WTC11 (cell line): ENCODE measurements around the gene OTOGL. TPM values are rescaled to one million over a fixed set of nuclear protein-coding genes. Genes with fewer than 3 reads are reported as not detected.
"Not testable (repeated sequence)": the region's sequence is repeated elsewhere in the genome, so short reads cannot be mapped to it uniquely, and the experiment has no call there.

Source experiments
- ATAC-seq: fragments of 200-7000 bp; cut with Tn5 transposase; 2 replicates; pipeline ENCODE4 v1.10.0; 2021; ENCODE audit warnings: mild to moderate bottlenecking, moderate library complexity
- CTCF ChIA-PET: fragments of 300-600 bp; sonication (Branson Sonifier 250); formaldehyde crosslinking; loops from one replicate; lab custom pipeline; 2021; ENCODE audit warnings: antibody characterized with exemption; lab: Charles Lee
- POLR2A ChIA-PET: fragments of 350-600 bp; sonication (Branson Sonifier 250); formaldehyde crosslinking; loops from one replicate; lab custom pipeline; 2021; ENCODE audit warnings: antibody characterized with exemption; lab: Charles Lee
- DNase-seq: peaks from one replicate; pipeline ENCODE4 v3.0.0; 2021; ENCODE audit warnings: low spot score
- H3K27ac Mint-ChIP-seq: 2 replicates; pipeline ENCODE4 v1.8.0; 2021; ENCODE audit warnings: mixed read lengths
- H3K27me3 Mint-ChIP-seq: 2 replicates; pipeline ENCODE4 v1.8.0; 2021; ENCODE audit warnings: low read depth, mild to moderate bottlenecking, moderate library complexity, mixed read lengths
- H3K36me3 Mint-ChIP-seq: 2 replicates; pipeline ENCODE4 v1.8.0; 2021; ENCODE audit warnings: mixed read lengths
- H3K4me1 Mint-ChIP-seq: 2 replicates; pipeline ENCODE4 v1.8.0; 2022; ENCODE audit warnings: mixed read lengths
- H3K4me3 Mint-ChIP-seq: 2 replicates; pipeline ENCODE4 v1.8.0; 2021; ENCODE audit warnings: mild to moderate bottlenecking, moderate library complexity, mixed read lengths
- H3K9me3 Mint-ChIP-seq: 2 replicates; pipeline ENCODE4 v1.8.0; 2021; ENCODE audit warnings: mixed read lengths
- CREM ChIP-seq: sonication (generic); formaldehyde crosslinking; IDR thresholded peaks from 2 replicates; pipeline ENCODE4 v1.8.1; 2022; ENCODE audit warnings: mild to moderate bottlenecking, missing genetic modification reagents, moderate library complexity
- ELF4 ChIP-seq: sonication (generic); formaldehyde crosslinking; IDR thresholded peaks from 2 replicates; pipeline ENCODE4 v1.8.1; 2022; ENCODE audit warnings: low read depth, mild to moderate bottlenecking, moderate library complexity, missing genetic modification reagents
- FOXK1 ChIP-seq: sonication (generic); formaldehyde crosslinking; IDR thresholded peaks from 2 replicates; pipeline ENCODE4 v1.8.0; 2022; ENCODE audit warnings: mild to moderate bottlenecking, moderate library complexity, missing genetic modification reagents
- FOXP1 ChIP-seq: sonication (generic); formaldehyde crosslinking; IDR thresholded peaks from 2 replicates; pipeline ENCODE4 v1.8.0; 2022; ENCODE audit warnings: missing genetic modification reagents, mild to moderate bottlenecking, moderate library complexity, borderline replicate concordance
- GABPB1 ChIP-seq: sonication (generic); formaldehyde crosslinking; IDR thresholded peaks from 2 replicates; pipeline ENCODE4 v1.8.1; 2023; ENCODE audit warnings: mild to moderate bottlenecking, missing genetic modification reagents
- IRF2 ChIP-seq: sonication (generic); formaldehyde crosslinking; IDR thresholded peaks from 2 replicates; pipeline ENCODE4 v1.8.0; 2022; ENCODE audit warnings: low read depth, missing genetic modification reagents, borderline replicate concordance
- MXD4 ChIP-seq: fragments of 250-450 bp; sonication (Bioruptor Pico); IDR thresholded peaks from 2 replicates; pipeline ENCODE4 v1.8.0; 2021; ENCODE audit warnings: mild to moderate bottlenecking, moderate library complexity, borderline replicate concordance
- NFE2L1 ChIP-seq: sonication (generic); formaldehyde crosslinking; IDR thresholded peaks from 2 replicates; pipeline ENCODE4 v1.8.1; 2023; ENCODE audit warnings: missing genetic modification reagents
- NFYB ChIP-seq: sonication (generic); formaldehyde crosslinking; conservative IDR thresholded peaks from 2 replicates; pipeline ENCODE4 v1.8.0; 2022; ENCODE audit warnings: low read depth, missing genetic modification reagents
- ZBTB21 ChIP-seq: sonication (generic); formaldehyde crosslinking; IDR thresholded peaks from 2 replicates; pipeline ENCODE4 v1.8.1; 2023; ENCODE audit warnings: mild to moderate bottlenecking, missing genetic modification reagents, borderline replicate concordance
- ZNF263 ChIP-seq: sonication (generic); formaldehyde crosslinking; IDR thresholded peaks from 2 replicates; pipeline ENCODE4 v1.8.1; 2022; ENCODE audit warnings: low read depth, mild to moderate bottlenecking, moderate library complexity, missing genetic modification reagents
- total RNA-seq: library from RNA; stranded (reverse); gene quantifications from 3 replicates; pipeline ENCODE4 v1.2.3, GENCODE V29; 2021
- TF ChIP-seq, protein P1 (sequence below): sonication (generic); formaldehyde crosslinking; IDR thresholded peaks from 2 replicates; pipeline ENCODE4 v1.8.0; 2023; ENCODE audit warnings: missing genetic modification reagents, mild to moderate bottlenecking, borderline replicate concordance
- TF ChIP-seq, protein P2 (sequence below): sonication (generic); formaldehyde crosslinking; IDR thresholded peaks from 2 replicates; pipeline ENCODE4 v1.8.1; 2023; ENCODE audit warnings: mild to moderate bottlenecking, missing genetic modification reagents, moderate library complexity
- TF ChIP-seq, protein P3 (sequence below): fragments of 250-450 bp; sonication (Bioruptor Pico); conservative IDR thresholded peaks from 2 replicates; pipeline ENCODE4 v1.9.0; 2021; ENCODE audit warnings: mild to moderate bottlenecking
- TF ChIP-seq, protein P4 (sequence below): sonication (generic); formaldehyde crosslinking; IDR thresholded peaks from 2 replicates; pipeline ENCODE4 v1.8.0; 2022; ENCODE audit warnings: mild to moderate bottlenecking, missing genetic modification reagents
- TF ChIP-seq, protein P5 (sequence below): fragments of 250-450 bp; sonication (Bioruptor Pico); IDR thresholded peaks from 2 replicates; pipeline ENCODE4 v1.8.0; 2021; ENCODE audit warnings: mild to moderate bottlenecking

The OTOGL gene
- total RNA-seq, 1 experiment from 2014 or later, result 0.55 TPM

DNA sequence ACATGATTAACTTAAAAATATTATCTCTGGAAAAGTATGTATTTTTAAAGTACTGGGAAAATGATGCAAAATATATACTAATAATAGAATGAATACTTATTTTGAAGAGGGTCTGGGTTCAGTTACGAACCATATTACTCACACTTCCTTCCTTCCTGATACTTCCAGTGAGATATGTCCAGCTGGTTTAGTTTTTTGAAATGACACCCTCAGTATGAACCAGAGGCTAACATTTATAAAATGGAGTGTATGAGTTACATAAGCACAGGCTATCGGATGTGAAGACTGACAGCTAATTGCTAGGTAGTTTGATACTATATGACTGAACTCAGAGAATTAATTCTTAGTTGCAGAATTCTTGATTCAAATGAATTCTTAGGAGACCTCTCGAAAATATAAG lies 122.9 kb downstream of the OTOGL start (continued):
- TF ChIP-seq, protein P1, sequence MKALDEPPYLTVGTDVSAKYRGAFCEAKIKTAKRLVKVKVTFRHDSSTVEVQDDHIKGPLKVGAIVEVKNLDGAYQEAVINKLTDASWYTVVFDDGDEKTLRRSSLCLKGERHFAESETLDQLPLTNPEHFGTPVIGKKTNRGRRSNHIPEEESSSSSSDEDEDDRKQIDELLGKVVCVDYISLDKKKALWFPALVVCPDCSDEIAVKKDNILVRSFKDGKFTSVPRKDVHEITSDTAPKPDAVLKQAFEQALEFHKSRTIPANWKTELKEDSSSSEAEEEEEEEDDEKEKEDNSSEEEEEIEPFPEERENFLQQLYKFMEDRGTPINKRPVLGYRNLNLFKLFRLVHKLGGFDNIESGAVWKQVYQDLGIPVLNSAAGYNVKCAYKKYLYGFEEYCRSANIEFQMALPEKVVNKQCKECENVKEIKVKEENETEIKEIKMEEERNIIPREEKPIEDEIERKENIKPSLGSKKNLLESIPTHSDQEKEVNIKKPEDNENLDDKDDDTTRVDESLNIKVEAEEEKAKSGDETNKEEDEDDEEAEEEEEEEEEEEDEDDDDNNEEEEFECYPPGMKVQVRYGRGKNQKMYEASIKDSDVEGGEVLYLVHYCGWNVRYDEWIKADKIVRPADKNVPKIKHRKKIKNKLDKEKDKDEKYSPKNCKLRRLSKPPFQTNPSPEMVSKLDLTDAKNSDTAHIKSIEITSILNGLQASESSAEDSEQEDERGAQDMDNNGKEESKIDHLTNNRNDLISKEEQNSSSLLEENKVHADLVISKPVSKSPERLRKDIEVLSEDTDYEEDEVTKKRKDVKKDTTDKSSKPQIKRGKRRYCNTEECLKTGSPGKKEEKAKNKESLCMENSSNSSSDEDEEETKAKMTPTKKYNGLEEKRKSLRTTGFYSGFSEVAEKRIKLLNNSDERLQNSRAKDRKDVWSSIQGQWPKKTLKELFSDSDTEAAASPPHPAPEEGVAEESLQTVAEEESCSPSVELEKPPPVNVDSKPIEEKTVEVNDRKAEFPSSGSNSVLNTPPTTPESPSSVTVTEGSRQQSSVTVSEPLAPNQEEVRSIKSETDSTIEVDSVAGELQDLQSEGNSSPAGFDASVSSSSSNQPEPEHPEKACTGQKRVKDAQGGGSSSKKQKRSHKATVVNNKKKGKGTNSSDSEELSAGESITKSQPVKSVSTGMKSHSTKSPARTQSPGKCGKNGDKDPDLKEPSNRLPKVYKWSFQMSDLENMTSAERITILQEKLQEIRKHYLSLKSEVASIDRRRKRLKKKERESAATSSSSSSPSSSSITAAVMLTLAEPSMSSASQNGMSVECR (CRISPR knock-in tag), result no peak

DNA sequence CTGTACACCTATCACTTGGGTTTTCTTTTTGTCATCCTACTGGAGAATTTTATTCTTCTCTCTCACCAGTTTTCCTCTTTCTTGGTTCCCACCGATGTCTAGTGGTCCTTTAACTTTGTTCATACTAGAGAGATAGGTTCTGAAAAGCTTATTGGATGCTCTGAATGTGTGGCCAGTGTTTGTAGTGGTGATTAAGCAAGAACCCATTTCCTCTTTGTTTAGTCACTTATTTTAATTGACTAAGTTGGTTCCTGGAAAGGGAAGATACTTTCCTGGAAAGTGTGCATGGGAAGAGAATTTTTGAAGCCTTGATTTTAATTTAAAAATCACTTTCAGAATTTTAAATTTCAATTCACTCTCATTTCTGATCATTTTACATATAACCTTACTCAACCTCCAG lies 127.2 kb downstream of the OTOGL start:
- Mint-ChIP-seq H3K4me3 (no peak overlapping the region), H3K4me1 (peaks cover 23% of the 10 kb centered on the region), H3K27ac (no peak overlapping the region), H3K9me3 (no peaks in the 10 kb centered on the region), H3K36me3 (no peaks in the 10 kb centered on the region), H3K27me3 (no peaks in the 10 kb centered on the region)
- no peak for ATAC-seq
- CTCF ChIA-PET, result no interaction called here
- POLR2A ChIA-PET, result no interaction called here
- no peak for DNase-seq
- TF ChIP-seq NFE2L1 (CRISPR knock-in tag) (no peak), NFYB (CRISPR knock-in tag) (no peak), MXD4 (CRISPR knock-in tag) (no peak), GABPB1 (CRISPR knock-in tag) (no peak), IRF2 (CRISPR knock-in tag) (no peak), FOXP1 (no peak), CREM (CRISPR knock-in tag) (no peak), ZNF263 (CRISPR knock-in tag) (no peak), ELF4 (CRISPR knock-in tag) (no peak), ZBTB21 (no peak), FOXK1 (CRISPR knock-in tag) (no peak)
- TF ChIP-seq, protein P2, sequence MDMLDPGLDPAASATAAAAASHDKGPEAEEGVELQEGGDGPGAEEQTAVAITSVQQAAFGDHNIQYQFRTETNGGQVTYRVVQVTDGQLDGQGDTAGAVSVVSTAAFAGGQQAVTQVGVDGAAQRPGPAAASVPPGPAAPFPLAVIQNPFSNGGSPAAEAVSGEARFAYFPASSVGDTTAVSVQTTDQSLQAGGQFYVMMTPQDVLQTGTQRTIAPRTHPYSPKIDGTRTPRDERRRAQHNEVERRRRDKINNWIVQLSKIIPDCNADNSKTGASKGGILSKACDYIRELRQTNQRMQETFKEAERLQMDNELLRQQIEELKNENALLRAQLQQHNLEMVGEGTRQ (CRISPR knock-in tag), result no peak
- TF ChIP-seq, protein P1 (CRISPR knock-in tag), result no peak
- TF ChIP-seq, protein P3, sequence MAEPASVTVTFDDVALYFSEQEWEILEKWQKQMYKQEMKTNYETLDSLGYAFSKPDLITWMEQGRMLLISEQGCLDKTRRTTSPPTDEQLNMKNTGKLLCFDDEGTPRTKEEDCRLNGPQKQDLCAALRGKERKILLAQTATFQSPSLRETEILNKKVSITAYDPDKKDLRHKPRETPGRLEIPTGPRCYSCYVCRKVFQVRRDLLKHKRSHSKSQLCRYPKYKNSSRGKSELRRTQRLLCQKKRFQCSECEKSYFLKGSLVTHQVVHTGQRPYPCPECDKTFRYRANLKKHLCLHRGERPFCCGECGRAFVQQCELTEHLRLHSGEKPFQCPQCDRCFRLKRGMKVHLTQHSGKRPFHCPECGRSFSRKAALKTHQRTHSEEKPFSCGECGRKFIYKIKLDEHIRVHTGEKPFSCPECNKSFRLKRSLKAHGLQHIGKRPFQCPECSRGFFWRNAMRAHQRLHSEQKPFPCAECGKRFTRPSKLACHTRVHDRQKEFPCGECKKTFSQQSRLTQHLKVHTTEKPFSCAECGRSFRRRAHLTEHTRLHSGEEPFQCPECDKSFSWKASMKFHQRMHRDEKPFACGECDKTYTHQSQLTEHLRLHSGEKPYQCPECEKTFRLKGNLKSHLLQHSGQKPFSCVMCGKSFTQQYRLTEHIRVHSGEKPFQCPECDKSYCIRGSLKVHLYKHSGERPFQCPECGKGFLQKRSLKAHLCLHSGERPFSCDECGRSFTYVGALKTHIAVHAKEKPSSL, result no peak
- TF ChIP-seq, protein P4, sequence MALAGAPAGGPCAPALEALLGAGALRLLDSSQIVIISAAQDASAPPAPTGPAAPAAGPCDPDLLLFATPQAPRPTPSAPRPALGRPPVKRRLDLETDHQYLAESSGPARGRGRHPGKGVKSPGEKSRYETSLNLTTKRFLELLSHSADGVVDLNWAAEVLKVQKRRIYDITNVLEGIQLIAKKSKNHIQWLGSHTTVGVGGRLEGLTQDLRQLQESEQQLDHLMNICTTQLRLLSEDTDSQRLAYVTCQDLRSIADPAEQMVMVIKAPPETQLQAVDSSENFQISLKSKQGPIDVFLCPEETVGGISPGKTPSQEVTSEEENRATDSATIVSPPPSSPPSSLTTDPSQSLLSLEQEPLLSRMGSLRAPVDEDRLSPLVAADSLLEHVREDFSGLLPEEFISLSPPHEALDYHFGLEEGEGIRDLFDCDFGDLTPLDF, result no peak
- TF ChIP-seq, protein P5, sequence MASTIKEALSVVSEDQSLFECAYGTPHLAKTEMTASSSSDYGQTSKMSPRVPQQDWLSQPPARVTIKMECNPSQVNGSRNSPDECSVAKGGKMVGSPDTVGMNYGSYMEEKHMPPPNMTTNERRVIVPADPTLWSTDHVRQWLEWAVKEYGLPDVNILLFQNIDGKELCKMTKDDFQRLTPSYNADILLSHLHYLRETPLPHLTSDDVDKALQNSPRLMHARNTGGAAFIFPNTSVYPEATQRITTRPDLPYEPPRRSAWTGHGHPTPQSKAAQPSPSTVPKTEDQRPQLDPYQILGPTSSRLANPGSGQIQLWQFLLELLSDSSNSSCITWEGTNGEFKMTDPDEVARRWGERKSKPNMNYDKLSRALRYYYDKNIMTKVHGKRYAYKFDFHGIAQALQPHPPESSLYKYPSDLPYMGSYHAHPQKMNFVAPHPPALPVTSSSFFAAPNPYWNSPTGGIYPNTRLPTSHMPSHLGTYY (CRISPR knock-in tag), result no peak

DNA sequence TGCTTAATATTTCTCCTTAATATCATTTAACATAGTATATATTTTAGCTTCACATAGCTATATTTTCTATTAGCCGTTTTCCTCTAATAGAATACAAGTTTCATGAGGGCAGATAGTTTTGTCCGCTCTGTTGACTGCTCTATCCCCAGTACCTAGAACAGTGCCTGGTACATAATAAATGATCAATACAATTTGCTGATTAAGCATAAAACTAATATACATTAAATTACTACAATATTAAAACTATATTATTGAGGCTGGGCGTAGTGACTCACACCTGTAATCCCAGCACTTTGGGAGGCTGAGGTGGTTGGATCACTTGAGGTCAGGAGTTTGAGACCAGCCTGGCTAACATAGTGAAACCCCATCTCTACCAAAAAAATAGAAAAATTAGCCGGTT lies 128.6 kb downstream of the OTOGL start:
- H3K9me3 Mint-ChIP-seq, H3K36me3 Mint-ChIP-seq, H3K27ac Mint-ChIP-seq, H3K27me3 Mint-ChIP-seq, CTCF ChIA-PET, DNase-seq, POLR2A ChIA-PET, H3K4me3 Mint-ChIP-seq, ATAC-seq: not testable (repeated sequence)
- H3K4me1 Mint-ChIP-seq, result peaks cover 23% of the 10 kb centered on the region
